GM12891 (cell line): ENCODE results near the gene BTNL2.

Experiments used
- PAX5 ChIP-seq: IDR thresholded peaks from 2 replicates; pipeline ENCODE4 v1.6.1; 2011; ENCODE audit warnings: low read length, moderate library complexity, mild to moderate bottlenecking; ENCODE audit not compliant: insufficient read depth, severe bottlenecking
- POLR2A ChIP-seq: IDR thresholded peaks from 2 replicates; pipeline ENCODE4 v1.6.1; 2011; ENCODE audit warnings: low read depth, low read length, control low read depth
- POLR2AphosphoS5 ChIP-seq: IDR thresholded peaks from 2 replicates; pipeline ENCODE4 v1.6.1; 2011; ENCODE audit warnings: low read depth, low read length, control low read depth
- SPI1 ChIP-seq: IDR thresholded peaks from 2 replicates; pipeline ENCODE4 v1.6.1; 2011; ENCODE audit warnings: low read depth, low read length, control low read depth
- TAF1 ChIP-seq: IDR thresholded peaks from 2 replicates; pipeline ENCODE4 v1.6.1; 2011; ENCODE audit warnings: low read depth, low read length, control low read depth

- TF ChIP-seq POLR2AphosphoS5 (no peak), POLR2A (no peak), TAF1 (no peak), SPI1 (no peak), PAX5 (no peak)
Observed at GRCh38 chr6:32413427-32414047, 6.6 kb upstream of the BTNL2 start.
